Adrenal gland (tissue), 12 donors: ENCODE data around the gene DARS1. TPM values are rescaled to one million over a fixed set of nuclear protein-coding genes. Genes with fewer than 3 reads are reported as not detected.

Experiments used
- DNase-seq, 7 donors: peaks; one replicate each; pipeline ENCODE4 v3.0.0-alpha.2; 2019 to 2020
- H3K27ac ChIP-seq, 5 donors: fragments of 200-600 bp; sonication (generic) in 4 of 5; 1 replicate in 3 of 5; 2 replicates in 2 of 5; pipeline versions ENCODE4 v1.5.1 to v1.8.0; 2016 to 2020; ENCODE audit warnings: mild to moderate bottlenecking in 1 of 5
- H3K27me3 ChIP-seq: fragments of 200-600 bp; 2 replicates; pipeline ENCODE4 v1.8.0; 2021
- H3K36me3 ChIP-seq, 2 donors: fragments of 200-600 bp; replicated peaks in 1 of 2; 1 replicate in 1 of 2; 2 replicates in 1 of 2; pipeline versions ENCODE4 v1.5.1 to v1.8.0; 2018 to 2022
- H3K4me1 ChIP-seq, 2 donors: fragments of 200-600 bp; replicated peaks in 1 of 2; 1 replicate in 1 of 2; 2 replicates in 1 of 2; pipeline versions ENCODE4 v1.5.1 to v1.8.0; 2018 to 2021
- H3K4me3 ChIP-seq, 4 donors: fragments of 200-600 bp; sonication (generic) in 3 of 4; one replicate each; pipeline ENCODE4 v1.5.1; 2016 to 2018
- H3K9me3 ChIP-seq, 3 donors: fragments of 200-600 bp; sonication (generic) in 1 of 3; replicated peaks in 1 of 3; 1 replicate in 2 of 3; 2 replicates in 1 of 3; pipeline versions ENCODE4 v1.5.1 to v1.8.0; 2016 to 2021
- CTCF ChIP-seq, 6 experiments: fragments of 450-650 bp in 4 of 6; fragments of 200-600 bp in 2 of 6; sonication (generic) in 1 of 6; IDR thresholded peaks; 1 replicate in 5 of 6; 2 replicates in 1 of 6; pipeline versions ENCODE4 v1.5.1 to v1.8.0; 2016 to 2021; ENCODE audit warnings: antibody characterized with exemption in 6 of 6, mild to moderate bottlenecking in 2 of 6, moderate library complexity in 1 of 6
- POLR2A ChIP-seq, 2 donors: fragments of 450-650 bp; IDR thresholded peaks; one replicate each; pipeline ENCODE4 v1.6.1; 2017; ENCODE audit warnings: antibody characterized with exemption in 2 of 2, mild to moderate bottlenecking in 2 of 2, moderate library complexity in 1 of 2
- WGBS, 4 donors: extraction: QIAGEN DNeasy Blood & Tissue Kit in 2 of 4; methylation state at CpG; one replicate each; pipeline versions ENCODE4 v1.1.5 to v1.1.7; 2013 to 2017; 5-methylcytosine and 5-hydroxymethylcytosine counted together
- intact Hi-C, 2 donors: fragments of 100-400 bp; cut with DNase I; formaldehyde crosslinking; loops; one replicate each; pipeline versions ENCODE4 v1.14.1 to v1.15.0; 2022 to 2023
- polyA plus RNA-seq, 3 donors: library from polyadenylated mRNA; stranded (reverse); fragments of 200-250 nt in 2 of 3; fragments of 350-450 nt in 1 of 3; fragmentation: Illumina TruSeq in 1 of 3; extraction: RNeasy Lipid Tissue Mini Kit (QIAGEN cat#74804) in 1 of 3; gene quantifications; one replicate each; pipeline ENCODE4 v1.2.3, GENCODE V29; 2013 to 2014
- total RNA-seq, 9 donors: library from RNA; depleted of rRNA in 4 of 9; stranded (reverse); fragments of >200 nt in 4 of 9; fragments of 120-200 nt in 1 of 9; fragmentation: NEBNext Ultra II Directional in 1 of 9; extraction: Animal tissue kit (Norgen Biotek cat#: 25700) in 1 of 9; gene quantifications; one replicate each; pipeline versions ENCODE4 v1.1.0 to v1.2.4, GENCODE V29; 2013 to 2023
- donor health status: healthy with polysubstance abuse.
- donor health status: Bipolar disorder and iron deficiency.
- donor health status: DM: yes; HTN: yes; CAD: no.
- donor health status: DM: no; HTN: no; CAD: no.
- donor health status: DM: no; HTN: no; CAD: no.
- donor health status: DM: yes; HTN: yes; CAD: no.

Gene DARS1
- total and polyA plus RNA-seq, 12 donors, result 50.6 to 159 (median 82.9) TPM

DNA sequence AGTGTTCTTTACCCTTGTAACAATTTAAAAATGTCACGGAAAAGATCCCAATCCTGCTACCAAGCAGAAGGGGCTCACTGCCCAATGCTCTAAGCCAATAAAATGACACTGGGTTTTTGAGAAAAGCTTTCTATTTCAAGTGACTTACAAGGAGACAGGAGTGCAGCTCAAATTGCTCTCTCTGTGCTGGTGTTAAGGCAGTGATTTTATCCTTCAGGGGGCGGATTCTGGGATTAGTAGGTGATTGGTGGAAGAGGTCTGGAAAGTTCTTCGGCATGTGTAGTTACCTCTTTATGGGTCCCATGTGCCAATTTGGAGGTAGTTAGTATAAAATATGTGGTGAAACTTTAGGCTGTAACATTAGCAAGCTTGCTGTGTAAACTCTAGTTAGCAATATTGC lies 81.8 kb downstream of the DARS1 start:
- H3K36me3 ChIP-seq, result peaks cover 0 to 26% of the 10 kb centered on the region in 2 donors
- H3K27me3 ChIP-seq, result no peaks in the 10 kb centered on the region
- no peaks in the 10 kb centered on the region for H3K9me3 ChIP-seq
- H3K4me3 ChIP-seq, result no peak overlapping the region
- H3K4me1 ChIP-seq, result peaks cover 0 to 11% of the 10 kb centered on the region in 2 donors
- WGBS, 4 donors, result 79 to 93% (median 89%) methylated on average over 3 of the region's 3 CpGs
- TF ChIP-seq CTCF (IDR thresholded peaks at IDR 0.05), result no peak
- no peak for DNase-seq
- no peak overlapping the region for H3K27ac ChIP-seq
- intact Hi-C loops, result no loop called here

GRCh38 chr2:135899567-135899966 lies 85.9 kb downstream of the DARS1 start:
- Histone ChIP-seq H3K9me3 (no peaks in the 10 kb centered on the region), H3K36me3 (no peaks in the 10 kb centered on the region), H3K4me1 (peaks cover 0 to 7% of the 10 kb centered on the region in 2 donors), H3K27ac (no peak overlapping the region), H3K4me3 (no peak overlapping the region), H3K27me3 (no peaks in the 10 kb centered on the region)
- 82 to 90% (median 86%) methylated on average over 4 of the region's 4 CpGs for WGBS, 4 donors
- no peak for TF ChIP-seq POLR2A (IDR thresholded peaks at IDR 0.05)
- TF ChIP-seq CTCF (IDR thresholded peaks at IDR 0.05), result no peak
- no peak for DNase-seq
- intact Hi-C loops, result no loop called here

DNA sequence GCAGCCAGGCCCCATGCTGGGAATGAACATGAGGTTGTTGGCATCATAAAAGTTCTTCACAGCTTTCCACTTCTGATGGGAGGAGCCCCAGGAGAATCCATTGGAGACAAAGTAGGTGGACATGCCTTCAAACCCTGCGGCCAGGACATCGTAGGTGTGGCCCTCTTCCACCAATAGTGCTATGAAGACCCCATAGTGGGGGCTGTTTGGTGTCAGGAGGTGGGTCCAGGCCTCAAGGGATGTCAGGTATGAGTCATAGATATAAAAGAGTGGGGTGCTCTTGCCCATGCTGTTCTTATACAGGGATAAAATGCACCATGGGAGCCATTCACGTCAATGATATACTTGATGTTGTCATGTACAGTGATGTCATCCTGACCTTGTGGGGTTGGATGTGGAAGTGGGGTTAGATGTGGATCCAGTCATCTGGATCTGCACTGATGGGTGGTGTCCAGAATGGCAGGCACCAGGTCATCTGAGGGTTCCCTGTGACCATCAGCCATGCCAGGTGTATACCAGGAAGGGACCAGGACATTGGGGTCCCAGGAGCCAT lies 87.1 kb downstream of the DARS1 start:
- intact Hi-C loops, result no loop called here
- 83 to 93% (median 87%) methylated on average over 3 of the region's 3 CpGs for WGBS, 4 donors
- Histone ChIP-seq H3K27me3 (no peaks in the 10 kb centered on the region), H3K9me3 (no peaks in the 10 kb centered on the region), H3K36me3 (no peaks in the 10 kb centered on the region), H3K4me1 (no peaks in the 10 kb centered on the region), H3K4me3 (no peak overlapping the region), H3K27ac (no peak overlapping the region)
- no peak for TF ChIP-seq POLR2A (IDR thresholded peaks at IDR 0.05)
- TF ChIP-seq CTCF (IDR thresholded peaks at IDR 0.05), result no peak
- DNase-seq, result no peak

GRCh38 chr2:135894930-135895329 lies 90.5 kb downstream of the DARS1 start:
- Histone ChIP-seq H3K9me3 (no peaks in the 10 kb centered on the region), H3K4me1 (no peaks in the 10 kb centered on the region), H3K27me3 (no peaks in the 10 kb centered on the region), H3K4me3 (no peak overlapping the region), H3K27ac (no peak overlapping the region), H3K36me3 (no peaks in the 10 kb centered on the region)
- 88 to 100% (median 95%) methylated on average over 1 of the region's 1 CpG for WGBS, 4 donors
- intact Hi-C loops, result no loop called here
- TF ChIP-seq CTCF (IDR thresholded peaks at IDR 0.05), result no peak
- no peak for TF ChIP-seq POLR2A (IDR thresholded peaks at IDR 0.05)
- no peak for DNase-seq
